Kidney (tissue), 14 donors: ENCODE measurements around the gene KIAA0586. TPM values are rescaled to one million over a fixed set of nuclear protein-coding genes. Genes with fewer than 3 reads are reported as not detected.
"Not testable (repeated sequence)": the region's sequence is repeated elsewhere in the genome, so short reads cannot be mapped to it uniquely, and the experiment has no call there.

Source experiments
- DNase-seq, 5 donors: peaks; one replicate each; pipeline ENCODE4 v3.0.0-alpha.2; 2013 to 2020
- FAIRE-seq: peaks from 2 replicates; lab custom pipeline; 2012; peaks lifted over from hg19 to GRCh38; lab: Jason Lieb, UNC
- H3K27ac ChIP-seq, 2 donors: one replicate each; pipeline ENCODE4 v1.7.0; 2013; ENCODE audit warnings: low read depth in 2 of 2, low read length in 2 of 2, inconsistent platforms in 1 of 2
- H3K27me3 ChIP-seq: one replicate; pipeline ENCODE4 v1.7.1; 2013; ENCODE audit warnings: low read length, inconsistent platforms; ENCODE audit not compliant: control insufficient read depth, insufficient read depth
- H3K36me3 ChIP-seq, 3 donors: one replicate each; pipeline versions ENCODE4 v1.7.0 to v1.7.1; 2013; ENCODE audit warnings: low read length in 3 of 3, control low read depth in 1 of 3, inconsistent platforms in 1 of 3; ENCODE audit not compliant: insufficient read depth in 3 of 3, control insufficient read depth in 2 of 3
- H3K4me1 ChIP-seq, 3 donors: one replicate each; pipeline versions ENCODE4 v1.7.0 to v1.7.1; 2013; ENCODE audit warnings: low read length in 3 of 3, inconsistent platforms in 1 of 3, low read depth in 1 of 3; ENCODE audit not compliant: control insufficient read depth in 2 of 3, insufficient read depth in 2 of 3
- H3K4me3 ChIP-seq, 3 donors: one replicate each; pipeline versions ENCODE4 v1.7.0 to v1.8.1; 2013; ENCODE audit warnings: low read length in 3 of 3, control low read depth in 1 of 3, inconsistent platforms in 1 of 3
- H3K9ac ChIP-seq, 3 donors: one replicate each; pipeline versions ENCODE4 v1.7.0 to v1.7.1; 2013; ENCODE audit warnings: low read length in 3 of 3, control low read depth in 1 of 3, inconsistent platforms in 1 of 3
- H3K9me3 ChIP-seq, 3 donors: one replicate each; pipeline versions ENCODE4 v1.7.0 to v1.7.1; 2013; ENCODE audit warnings: low read length in 3 of 3, control low read depth in 1 of 3, inconsistent platforms in 1 of 3; ENCODE audit not compliant: control insufficient read depth in 2 of 3, insufficient read depth in 1 of 3
- CTCF ChIP-seq: IDR thresholded peaks from 3 replicates; pipeline ENCODE4 v1.5.1; 2012; ENCODE audit warnings: mild to moderate bottlenecking, moderate library complexity, borderline replicate concordance; ENCODE audit not compliant: insufficient read depth; ENCODE audit errors: extremely low read depth
- intact Hi-C: fragments of 100-400 bp; cut with DNase I; formaldehyde crosslinking; loops from one replicate; pipeline ENCODE4 v1.11.1; 2022
- polyA plus RNA-seq: library from polyadenylated mRNA; stranded (reverse); fragments of 350-450 nt; fragmentation: Illumina TruSeq; extraction: RNeasy Lipid Tissue Mini Kit (QIAGEN cat#74804); gene quantifications from one replicate; pipeline ENCODE4 v1.2.3, GENCODE V29; 2014; ENCODE audit warnings: low read depth, low replicate concordance; ENCODE audit not compliant: insufficient read depth
- total RNA-seq: library from RNA; stranded (reverse); fragmentation: NEBNext Ultra II Directional; extraction: Animal tissue kit (Norgen Biotek cat#: 25700); gene quantifications from one replicate; pipeline ENCODE4 v1.2.1, GENCODE V29; 2021
- donor health status: control.
- donor health status: control.
- donor health status: control.
- donor health status: control.
- donor health status: control.
- donor health status: DM: yes; HTN: yes; CAD: no.
- donor health status: Normal renal cell carcinoma (clear cell type).

Gene KIAA0586
- total and polyA plus RNA-seq, 2 donors from 2014 or later = 4.7 to 16.8 TPM

DNA sequence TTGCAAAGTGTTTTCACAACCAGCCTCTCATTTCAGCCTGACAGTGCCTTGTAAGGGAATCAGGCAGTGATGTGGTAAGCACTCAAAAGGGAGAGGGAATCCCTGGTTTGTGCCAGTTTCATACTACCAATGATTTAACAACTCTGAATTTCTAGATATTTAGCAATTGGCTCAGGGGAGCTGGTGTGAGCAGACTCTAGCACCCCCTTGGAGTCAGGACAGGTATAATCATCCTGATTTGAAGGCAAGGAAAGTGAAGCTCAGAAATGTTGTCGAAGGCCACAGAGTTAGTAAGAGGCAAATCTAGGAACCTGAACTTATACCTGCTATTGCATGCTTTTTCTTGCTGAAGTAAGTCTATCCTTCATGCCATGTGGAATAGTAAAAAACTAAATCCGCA, 147.1 kb downstream of the KIAA0586 start:
- Histone ChIP-seq H3K9ac (no peak overlapping the region), H3K27me3 (no peaks in the 10 kb centered on the region), H3K4me3 (no peak overlapping the region), H3K9me3 (no peaks in the 10 kb centered on the region), H3K27ac (no peak overlapping the region), H3K4me1 (no peaks in the 10 kb centered on the region), H3K36me3 (no peaks in the 10 kb centered on the region)
- no peak for TF ChIP-seq CTCF
- FAIRE-seq = no peak
- DNase-seq = no peak
- intact Hi-C loops = no loop called here

DNA sequence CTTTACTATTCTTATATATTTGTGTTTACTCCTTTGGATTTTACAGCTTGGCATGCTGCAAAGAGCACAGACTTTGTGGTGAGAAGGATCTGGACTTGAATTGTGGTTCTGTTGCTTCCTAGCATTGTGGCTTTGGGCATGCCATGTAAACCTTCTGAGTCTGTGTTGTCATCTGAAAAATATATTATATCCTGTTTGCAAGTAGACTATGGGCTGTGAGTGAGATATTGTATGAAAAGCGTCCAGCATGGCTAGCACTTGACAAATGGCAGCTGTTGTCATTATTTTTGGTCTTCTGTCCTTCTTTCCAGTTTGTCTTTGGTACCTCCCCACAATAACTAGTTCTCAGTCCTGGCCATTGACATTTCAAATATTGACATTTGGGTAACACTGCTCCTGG, 148.4 kb downstream of the KIAA0586 start:
- H3K27me3 ChIP-seq = no peaks in the 10 kb centered on the region
- FAIRE-seq = no peak
- H3K36me3 ChIP-seq = no peaks in the 10 kb centered on the region
- no peak for DNase-seq
- no peak overlapping the region for H3K27ac ChIP-seq
- H3K4me1 ChIP-seq = no peaks in the 10 kb centered on the region
- H3K9me3 ChIP-seq = no peaks in the 10 kb centered on the region
- no peak overlapping the region for H3K4me3 ChIP-seq
- no peak overlapping the region for H3K9ac ChIP-seq
- intact Hi-C loops = no loop called here
- no peak for TF ChIP-seq CTCF

GRCh38 chr14:58580035-58580434, 152.5 kb downstream of the KIAA0586 start:
- H3K9ac ChIP-seq, DNase-seq, H3K9me3 ChIP-seq, H3K27ac ChIP-seq, H3K4me1 ChIP-seq, H3K4me3 ChIP-seq, FAIRE-seq, H3K27me3 ChIP-seq, H3K36me3 ChIP-seq, intact Hi-C loops: not testable (repeated sequence)

DNA sequence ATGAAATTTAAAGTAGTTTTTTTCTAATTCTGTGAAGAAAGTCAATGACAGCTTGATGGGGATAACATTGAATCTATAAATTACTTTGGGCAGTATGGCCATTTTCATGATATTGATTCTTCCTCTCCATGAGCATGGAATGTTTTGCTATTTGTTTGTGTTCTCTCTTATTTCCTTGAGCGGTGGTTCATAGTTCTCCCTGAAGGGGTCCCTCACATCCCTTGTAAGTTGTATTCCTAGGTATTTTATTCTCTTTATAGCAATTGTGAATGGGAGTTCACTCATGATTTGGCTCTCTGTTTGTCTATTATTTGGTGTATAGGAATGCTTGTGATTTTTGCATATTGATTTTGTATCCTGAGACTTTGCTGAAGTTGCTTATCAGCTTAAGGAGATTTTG, 153.9 kb downstream of the KIAA0586 start:
- H3K4me3 ChIP-seq, H3K9ac ChIP-seq, DNase-seq, H3K27ac ChIP-seq, H3K27me3 ChIP-seq, FAIRE-seq, H3K36me3 ChIP-seq, H3K9me3 ChIP-seq, H3K4me1 ChIP-seq, intact Hi-C loops: not testable (repeated sequence)

GRCh38 chr14:58584383-58584782, 156.9 kb downstream of the KIAA0586 start:
- intact Hi-C loops = no loop called here
- H3K36me3 ChIP-seq = no peaks in the 10 kb centered on the region
- no peaks in the 10 kb centered on the region for H3K27me3 ChIP-seq
- H3K4me1 ChIP-seq = no peaks in the 10 kb centered on the region
- no peaks in the 10 kb centered on the region for H3K9me3 ChIP-seq
- H3K27ac ChIP-seq = no peak overlapping the region
- TF ChIP-seq CTCF = no peak
- DNase-seq (no peak), FAIRE-seq (no peak)
- no peak overlapping the region for H3K4me3 ChIP-seq
- no peak overlapping the region for H3K9ac ChIP-seq
